Measurements from ENCODE around the gene ZBTB16.

ZBTB16 gene

DNA sequence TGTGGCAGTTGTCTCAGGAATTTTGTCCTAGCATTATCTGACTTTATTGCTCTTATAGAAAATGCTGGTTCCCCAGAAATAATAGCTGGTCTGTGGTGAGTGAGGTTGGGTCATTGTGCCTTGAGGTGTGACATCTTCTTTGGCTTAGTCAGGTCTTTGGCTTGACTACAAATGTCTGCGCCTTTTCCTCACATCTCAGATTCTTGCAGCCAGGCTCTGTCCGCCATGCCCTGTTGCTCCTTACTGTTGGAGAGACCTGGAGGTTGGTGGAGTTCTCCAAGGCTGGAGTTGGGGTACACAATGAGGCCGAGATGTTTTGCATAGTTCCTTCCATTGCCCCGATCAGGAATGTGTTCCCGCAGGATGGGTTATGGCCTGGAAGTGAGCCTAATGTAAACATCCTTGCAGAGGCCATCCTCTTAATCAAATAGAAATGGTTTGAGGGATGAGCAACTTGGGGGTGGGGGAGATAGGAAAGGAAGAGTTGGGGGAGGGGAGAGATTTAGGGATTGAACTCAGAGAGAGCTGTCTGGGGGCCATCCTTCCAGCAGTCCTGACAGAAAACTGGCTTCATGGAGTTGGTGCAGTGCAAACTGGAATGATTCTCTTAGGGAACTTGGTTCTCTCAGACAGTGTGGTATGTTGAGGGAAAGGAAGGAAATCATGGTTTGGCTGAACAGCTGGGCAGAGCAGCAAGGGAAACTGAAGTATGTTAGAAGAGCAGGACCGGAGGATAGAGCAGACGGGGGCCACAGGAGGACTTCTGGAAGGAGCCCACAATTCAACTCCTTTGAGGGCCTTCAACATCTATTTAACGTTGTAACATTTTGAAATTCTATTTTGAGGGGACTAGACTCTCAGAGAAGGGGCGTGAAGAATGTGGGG, 49.9 kb downstream of the ZBTB16 start:
- no peak for DNase-seq

DNA sequence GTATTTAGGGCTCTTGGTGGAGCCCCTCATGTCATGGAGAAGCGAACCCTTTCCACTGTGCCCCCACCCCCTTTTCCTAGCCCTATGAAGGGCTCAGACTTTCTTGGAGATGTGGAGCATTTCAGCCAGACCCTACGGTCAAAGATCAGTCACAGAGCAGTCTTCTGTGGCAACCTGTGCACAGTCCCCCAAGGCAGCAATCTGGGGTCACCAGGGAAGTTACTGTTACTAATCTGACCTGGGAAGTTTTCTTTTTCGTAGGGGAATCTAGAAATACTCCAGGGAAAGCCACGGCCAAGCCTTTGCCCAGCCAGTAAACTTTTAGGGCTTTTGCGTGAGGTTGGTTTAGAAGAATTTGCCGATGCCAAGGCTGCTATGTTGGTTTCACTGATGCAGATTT, 50.6 kb downstream of the ZBTB16 start:
- DNase-seq: no peak

DNA sequence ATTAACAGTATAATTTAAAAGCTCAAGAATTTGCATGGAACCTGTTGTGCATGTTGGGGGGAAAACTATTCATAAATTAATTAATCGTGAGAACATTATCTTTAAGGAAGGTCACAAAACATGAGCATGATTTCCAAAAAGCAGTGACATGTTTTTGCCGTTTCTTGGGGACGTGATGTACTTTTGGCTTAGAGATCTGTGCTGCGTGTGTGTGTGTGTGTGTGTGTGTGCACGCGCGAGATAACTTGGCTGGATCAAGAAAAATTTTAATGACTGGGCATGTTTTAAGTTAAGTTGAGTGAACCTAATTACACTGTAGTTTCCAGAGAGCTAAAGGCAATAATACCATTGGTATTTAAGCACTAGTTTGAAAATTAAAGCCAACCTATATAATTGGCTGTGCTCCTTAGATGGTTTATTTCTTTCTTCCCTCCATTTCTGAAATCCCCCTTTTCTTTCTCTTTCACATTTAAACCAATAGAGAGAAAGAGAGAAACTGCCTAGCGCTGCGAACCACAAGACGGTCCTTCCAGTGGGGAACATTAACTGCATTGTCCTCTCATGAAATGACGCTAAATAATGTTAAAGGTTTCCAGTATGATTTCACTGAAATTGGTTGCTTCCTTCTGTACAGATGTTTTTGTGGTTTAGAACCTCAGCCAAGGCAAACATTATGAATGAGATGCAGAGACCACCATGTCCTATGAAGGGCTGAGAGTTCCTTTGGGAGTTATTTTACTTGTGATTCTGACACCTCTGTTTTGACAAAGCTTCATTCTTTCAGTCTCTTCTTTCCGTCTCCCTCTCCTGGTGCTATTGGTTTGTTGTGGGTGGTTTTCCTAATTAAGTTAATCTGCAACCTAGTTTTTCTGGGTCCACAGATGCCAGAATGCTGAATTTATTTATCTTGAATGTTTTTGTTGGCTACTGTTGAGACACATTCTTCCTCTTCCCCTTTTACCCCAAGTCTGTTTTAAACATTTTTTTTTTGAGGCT, 51.7 kb downstream of the ZBTB16 start:
- DNase-seq: no peak

DNA sequence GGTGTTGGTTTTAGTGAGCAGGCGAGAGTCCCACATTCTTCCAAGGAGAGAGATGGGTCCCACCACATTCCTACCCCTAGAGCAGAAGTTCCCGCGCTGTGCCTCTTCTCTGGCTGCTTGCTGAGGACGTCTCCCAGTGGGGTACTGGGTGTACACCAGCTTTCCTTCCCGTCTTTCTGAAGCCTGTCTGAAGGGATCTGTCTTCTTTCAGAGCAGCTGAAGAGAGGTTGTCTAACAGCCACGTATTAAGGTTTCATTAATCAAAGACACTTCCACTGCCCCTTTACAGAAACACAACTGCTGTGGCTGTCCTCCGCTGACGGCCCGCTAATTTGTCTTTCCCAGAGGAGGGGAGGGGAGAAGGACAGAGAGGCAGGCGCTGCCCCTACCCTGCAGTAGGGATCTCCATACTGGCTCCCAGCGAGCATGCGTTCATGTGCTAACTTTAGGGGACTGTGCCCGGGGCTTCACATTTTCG, 56.0 kb downstream of the ZBTB16 start:
- DNase-seq: no peak

DNA sequence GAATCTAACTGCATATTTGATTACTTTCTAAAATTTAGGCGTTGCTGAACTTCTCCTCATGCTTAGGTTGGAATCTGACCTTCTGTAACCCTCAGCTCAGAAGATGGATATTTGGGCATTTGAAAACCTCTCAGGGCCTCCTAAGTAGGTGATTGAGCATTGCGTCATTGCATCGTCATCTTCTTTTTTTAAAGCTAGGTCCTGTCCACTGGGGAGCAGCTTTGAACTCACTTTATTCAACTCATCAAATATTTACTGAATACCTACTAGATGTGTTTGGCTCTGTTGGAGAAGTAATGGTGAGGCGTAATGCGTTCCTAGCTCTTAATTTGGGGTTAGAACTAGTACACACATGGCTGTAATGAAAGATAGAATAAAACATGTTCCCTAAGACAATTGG, 56.8 kb downstream of the ZBTB16 start:
- no peak for DNase-seq

DNA sequence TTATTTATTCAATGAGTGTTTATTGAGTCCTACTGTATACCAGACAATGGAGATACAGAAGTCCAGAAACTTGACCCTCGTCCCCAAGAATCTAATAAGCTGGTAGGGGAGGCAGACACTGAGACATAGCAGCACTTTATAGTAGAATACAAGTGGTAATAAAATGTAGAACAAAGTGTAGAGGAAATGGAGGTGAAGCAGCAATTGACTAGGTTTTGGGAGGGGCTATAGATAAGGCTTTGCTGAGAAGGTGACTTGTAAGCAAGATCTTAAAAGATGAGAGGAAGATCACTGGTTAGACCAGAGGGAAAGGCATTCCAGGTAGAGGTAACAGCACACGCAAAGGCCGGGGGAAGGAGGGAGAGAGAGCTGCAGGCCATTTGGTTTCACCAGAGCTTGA, 57.3 kb downstream of the ZBTB16 start:
- DNase-seq: no peak

DNA sequence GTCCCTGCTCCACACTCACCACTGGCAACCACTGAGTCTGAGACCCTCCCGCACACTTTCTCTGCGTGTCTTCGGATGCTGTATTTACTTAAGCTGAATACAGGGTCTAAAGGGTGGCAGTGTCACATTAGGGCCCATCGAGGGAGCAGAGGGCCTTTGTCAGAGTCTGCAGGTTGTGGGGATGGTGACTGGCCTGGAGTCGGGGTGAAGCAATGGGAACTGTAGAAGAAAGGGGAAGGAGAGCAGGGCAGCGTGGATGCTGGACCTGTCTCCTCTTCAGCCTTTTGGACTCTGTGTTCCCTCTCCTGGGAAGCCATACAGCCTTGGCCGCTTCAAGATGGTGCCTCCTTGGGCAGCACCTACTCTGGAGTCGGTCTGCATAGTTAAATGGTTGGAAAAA, 61.1 kb downstream of the ZBTB16 start:
- DNase-seq: no peak

DNA sequence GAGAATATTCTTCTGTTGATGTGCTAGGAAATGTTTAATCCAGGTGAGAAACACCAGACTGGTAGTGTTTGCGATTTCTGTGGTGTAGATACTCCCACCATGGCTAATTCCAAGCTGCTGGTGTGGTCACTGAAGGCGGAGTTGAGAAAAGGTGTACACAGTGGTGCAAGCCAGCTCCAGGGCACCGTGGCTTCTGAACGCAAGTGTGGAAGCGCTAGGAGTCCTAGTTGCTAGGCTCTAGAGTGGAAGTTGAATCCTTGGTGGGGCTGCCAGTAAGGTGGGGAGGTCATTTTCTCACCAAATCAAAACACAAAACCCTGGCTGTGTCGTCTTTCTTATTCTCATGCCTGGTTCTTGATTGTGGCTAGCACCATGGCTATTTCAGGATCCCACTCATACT, 61.6 kb downstream of the ZBTB16 start:
- no peak for DNase-seq

DNA sequence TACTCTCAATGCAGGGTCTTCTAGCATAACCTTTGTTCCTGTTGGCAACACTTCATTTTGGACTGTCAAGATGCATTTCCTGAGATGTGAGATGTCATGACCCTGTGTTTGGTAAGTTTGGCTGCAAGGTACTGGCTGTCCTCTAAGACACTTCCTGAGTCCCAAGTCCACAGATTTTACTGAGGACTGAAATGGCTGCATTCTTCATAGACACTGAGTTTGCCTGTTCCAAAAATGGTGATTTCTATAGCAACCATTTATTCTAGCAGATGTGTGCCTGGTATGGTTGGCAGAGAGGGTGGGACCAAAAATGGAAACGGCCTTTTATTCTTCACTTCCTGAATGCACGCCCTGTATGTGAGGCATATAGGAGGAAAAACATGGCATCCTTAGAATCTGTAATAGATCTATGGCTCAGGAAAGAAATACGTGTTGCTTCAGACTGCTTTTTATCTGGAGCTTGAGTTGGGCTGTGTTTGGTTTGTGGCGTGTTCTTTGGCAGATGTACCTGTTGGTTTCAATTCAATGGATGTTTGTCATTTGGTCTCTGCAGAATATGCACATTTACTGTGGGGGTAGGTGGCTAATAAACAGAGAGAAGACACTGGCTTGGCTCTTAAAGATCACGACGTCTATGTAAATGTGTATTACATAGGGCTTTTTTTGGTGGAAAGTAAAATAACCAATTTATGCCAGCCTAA, 62.4 kb downstream of the ZBTB16 start:
- DNase-seq: no peak

DNA sequence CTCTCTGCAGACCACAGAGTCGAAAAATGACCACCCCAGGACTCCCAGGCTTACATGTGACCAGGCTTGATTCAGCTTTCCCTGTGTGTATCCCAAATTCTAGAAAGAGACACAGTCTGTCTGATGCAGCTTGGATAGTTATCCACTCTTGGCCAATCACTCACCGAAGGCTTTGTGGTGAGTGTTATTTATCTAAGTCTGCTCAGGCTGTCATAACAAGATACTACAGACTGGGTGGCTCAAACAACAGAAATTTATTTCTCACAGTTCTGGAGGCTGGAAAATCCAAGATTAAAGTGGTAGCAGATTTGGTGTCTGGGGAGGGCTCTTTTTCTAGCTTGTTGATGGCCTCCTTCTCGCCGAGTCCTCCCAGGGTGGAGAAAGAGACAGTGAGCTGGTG, 63.2 kb downstream of the ZBTB16 start:
- no peak for DNase-seq

DNA sequence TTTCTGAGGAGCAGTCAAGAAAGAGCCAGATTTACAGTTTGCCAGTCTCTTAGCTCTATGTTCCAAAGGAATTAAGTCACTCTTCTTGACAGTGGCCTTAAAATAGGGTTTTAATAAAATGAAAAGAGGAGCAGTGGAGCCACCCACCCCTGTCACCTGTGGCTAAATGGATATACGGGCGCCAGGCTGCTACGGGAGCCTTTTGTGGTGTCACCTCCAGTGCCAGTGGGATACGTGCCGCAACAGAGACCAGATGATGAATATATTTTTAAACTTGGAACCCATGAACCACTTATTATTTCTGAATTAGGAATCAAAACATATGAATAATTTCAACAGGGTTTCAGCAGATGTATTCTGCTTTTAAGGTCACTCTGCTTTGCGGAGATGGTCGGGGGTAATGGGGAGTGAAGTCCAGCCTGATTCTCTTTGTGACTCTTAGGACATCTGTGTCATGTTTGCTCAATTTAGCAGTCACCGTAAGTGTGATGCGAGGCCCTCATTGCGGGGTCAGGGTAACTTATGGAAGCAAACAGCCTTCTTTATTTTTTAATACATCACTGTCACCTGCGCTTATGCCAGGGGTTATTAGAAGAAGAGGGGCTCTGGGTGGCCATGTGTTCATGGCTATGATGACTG, 64.3 kb downstream of the ZBTB16 start:
- DNase-seq: no peak

DNA sequence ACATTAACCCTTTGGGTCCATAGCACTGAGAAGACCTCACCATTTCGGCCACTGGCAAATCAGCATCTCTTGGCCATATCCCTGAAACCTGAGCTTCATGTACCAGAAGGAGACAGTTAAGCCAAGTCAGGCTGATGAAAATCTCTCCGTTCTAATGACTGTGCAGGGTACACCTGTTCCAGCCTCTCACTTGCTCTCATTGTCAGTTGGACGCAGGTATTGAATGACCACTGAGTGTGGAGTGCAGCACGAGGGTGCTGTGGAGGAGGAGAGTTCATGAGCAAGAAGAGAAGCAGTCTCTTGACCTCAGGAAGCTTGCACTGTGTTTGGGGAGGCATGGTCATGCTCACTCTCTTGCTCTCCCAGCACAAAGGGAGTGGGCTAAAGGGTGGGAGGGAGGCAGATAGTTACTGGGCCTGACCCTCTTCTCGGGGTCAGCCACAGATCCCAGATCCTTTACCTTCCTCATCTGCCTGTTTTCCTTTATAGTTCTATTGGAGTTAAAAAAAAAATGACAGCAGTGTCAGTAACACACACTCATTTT, 65.2 kb downstream of the ZBTB16 start:
- no peak for DNase-seq

DNA sequence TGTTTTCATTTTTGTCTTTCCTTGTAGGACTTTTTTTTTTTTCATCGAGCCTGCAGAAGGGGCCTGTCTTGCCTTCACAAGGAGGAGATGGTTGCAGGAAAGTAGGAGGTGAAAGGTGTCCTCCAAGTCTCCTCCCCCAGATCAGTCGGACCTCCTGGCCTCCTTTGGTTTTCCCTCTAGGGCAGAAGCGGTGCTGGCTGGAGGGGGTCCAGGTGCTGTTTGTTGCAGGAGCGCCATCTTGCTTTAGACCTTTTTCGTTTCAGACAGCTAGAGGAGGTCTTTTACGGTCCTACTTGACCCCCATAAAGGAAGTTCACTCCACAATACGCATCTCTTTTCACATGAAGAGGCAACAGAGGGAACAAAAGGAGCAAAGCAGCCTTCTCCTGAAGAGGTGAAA, 66.0 kb downstream of the ZBTB16 start:
- DNase-seq: no peak

DNA sequence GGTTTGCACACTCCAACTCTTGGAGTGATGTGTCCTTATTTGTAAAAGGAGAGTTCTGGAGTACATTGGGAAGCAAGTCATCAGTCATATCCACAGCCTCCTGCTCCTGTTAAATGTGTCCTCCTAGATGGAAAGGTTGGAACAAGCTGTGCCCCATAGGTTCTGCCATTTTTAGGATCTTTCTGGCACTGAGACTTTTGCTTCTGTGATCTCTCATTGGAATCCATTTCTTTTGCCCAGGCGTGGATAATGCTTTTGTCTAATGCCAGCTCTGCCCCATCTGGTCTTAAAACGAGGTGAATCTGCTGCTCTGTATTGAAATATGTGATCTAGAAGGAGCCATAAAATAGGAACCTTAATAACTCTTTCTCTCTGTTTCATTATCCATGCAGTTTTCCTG, 66.4 kb downstream of the ZBTB16 start:
- DNase-seq: no peak

DNA sequence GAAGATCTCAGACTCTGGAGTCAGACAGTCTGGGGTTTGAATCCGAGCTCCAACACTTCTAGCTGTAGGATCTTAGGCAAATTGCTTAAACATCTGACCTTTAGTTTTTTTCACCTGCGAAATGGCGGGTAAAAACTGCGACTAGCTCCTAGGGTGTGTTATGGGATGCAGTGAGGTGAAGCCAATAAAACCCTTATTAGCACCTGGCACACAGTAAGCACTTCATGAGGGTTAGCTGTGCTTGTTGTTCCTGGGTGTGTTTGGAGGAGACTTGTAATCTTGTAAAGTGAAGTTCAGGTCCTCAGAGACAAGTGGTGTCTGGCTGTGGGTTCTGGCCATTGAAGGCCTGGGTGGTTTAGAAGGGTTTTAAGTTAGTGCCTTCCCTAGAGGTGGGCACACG, 68.9 kb downstream of the ZBTB16 start:
- DNase-seq: no peak

DNA sequence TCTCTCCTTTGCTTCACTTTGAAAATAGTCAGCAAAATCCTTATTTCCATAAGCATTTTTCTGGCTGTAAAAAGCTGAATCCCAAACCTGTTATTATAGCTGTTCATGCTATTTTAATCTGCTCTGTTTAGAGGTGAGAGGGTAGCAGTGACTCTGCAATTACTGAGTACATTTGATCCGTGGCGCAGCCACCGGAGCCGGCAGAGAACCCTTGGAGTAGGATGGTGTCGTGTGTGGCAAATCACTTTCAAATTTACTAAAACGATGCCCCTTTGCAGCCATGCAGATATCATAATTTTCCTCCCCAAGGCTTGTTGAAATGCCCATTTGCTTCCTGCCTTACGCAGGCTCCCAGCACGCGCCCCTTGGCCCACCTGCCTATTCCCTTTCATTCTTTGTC, 69.6 kb downstream of the ZBTB16 start:
- DNase-seq: no peak

DNA sequence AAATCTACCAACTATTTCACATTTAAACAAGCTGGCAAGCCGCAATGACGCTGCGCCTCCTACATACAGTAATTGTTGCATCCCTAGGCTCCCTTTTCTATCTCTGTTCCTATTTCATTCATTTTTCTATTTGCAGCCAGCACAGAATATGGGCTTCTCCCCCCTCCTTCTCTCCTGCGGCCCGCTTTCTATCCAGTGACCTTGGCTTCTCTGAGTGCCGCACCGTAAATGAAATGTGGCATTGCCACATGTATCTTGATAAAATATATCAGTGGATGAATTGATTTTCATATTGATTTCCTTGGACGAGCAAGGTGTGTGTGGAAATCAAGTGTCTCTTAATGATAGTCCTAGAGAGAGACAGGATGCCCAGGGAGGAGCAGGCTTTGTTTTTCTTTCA, 70.2 kb downstream of the ZBTB16 start:
- no peak for DNase-seq

DNA sequence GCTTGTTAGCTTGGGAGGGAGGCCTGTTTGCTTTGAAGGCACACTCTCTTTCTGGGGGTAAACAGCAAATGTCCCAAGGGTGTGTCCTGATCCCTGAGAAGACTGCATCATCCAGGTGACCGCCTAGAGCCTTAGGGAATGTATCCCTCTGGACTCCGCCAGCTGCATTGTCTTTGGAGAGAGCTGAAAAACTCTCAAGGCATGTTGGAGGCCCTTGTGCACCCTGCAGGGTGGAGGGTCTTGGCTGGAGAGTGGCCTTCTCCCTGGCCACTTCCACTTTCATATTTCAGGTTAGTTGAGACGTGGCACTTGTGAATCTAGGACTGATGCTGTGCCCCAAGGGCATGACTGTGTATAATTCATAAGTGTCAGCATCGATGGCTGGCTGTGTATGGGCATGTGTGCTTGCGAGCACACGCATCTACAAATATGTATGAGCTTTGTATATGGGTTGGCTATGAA, 70.6 kb downstream of the ZBTB16 start:
- no peak for DNase-seq

DNA sequence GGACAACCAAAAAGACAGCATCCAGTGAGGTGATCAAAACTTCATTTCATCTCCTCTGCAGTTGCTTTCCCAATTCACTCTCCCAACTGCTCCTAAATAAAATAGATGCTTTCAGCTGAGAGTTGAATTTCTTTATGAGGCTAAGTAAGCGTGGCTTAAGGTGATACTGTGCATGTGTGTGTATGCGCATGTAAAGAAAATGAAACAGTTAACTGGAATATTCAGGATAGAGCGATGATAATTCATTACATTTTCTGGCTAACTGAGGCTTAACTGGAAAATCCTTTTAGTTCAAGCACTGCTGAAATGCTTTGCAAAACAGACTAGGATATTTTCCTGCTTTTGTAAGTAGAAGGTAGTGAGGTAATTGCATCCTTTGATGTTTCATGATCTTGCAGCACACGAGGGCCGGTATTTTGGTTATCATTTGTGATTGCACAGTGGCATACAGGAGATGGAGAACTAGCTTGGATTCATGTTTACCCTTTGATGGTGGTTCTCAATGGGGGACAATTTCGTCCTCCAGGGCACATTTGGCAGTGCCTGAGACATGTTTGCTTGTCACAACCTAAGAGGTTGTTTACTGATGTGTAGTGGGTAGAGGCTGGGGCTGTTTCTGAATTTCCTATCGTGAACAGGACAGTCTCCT, 71.2 kb downstream of the ZBTB16 start:
- no peak for DNase-seq

DNA sequence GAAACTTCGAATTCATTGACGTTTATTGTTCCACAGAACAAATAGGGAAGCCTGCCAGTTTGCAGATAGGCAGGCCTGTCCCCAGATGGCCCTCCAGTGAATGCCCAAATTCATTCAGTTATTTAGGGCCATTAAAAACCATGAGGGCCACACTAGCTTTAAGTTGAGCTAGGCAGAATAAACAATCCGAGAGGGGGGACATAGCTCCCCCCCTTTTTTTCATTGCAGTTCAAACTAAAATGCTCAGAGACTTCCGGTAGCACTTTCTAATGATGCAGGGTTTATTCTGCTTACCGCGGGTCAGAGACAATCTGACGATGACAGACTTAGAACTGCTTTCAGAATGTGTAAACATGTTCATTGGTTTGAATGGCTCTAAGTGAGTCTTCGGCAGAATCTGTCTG, 72.0 kb downstream of the ZBTB16 start:
- DNase-seq: no peak

DNA sequence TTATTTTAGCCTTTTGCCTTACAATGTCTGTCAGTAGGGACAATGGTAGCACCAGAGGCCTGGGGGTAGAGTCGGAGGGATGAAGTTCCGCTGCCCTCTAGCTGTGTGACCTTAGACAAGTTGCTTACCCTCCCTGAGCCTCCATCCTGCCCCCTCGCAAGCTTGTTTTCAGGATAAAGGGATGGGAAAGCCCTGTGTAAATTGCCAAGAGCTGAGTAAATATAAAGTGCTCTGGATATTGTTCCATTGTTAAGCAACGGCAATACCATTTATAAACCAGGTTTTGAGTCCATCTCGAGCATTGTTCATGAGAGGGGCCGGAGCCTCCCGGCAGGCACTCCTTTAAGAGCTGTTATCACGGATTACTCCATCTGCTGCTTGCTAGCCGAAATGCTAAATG, 72.9 kb downstream of the ZBTB16 start:
- DNase-seq: no peak

DNA sequence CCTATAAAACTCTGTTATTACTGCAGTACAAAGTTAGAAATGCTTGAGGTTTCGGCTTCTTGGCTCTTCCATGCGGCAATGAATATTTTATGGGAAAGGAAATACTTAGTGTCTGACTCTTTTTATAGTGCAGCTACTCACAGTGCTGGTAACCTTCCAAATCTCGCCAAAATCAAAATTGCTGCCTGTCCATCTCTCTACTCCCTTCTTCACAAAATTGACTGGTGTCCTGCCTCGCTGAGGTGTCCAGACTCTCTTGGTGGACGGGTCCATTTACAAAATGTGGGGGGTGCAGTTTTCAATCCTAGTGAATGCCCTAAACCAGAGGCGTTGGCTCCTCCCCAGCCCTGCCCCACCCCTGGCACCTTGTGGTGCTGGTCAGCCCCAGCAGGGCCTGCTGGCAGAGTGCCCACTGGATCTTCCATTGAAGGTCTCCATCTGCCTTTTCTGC, 73.5 kb downstream of the ZBTB16 start:
- DNase-seq: no peak
